CD4-positive, alpha-beta T cell treated with Interleukin-12 subunit alpha and Interleukin-12 subunit beta, for 1 hour (primary cell): ENCODE measurements around the gene GOSR2.
A peak's percentile ranks its signal among the peaks of the same experiment; 100 is the strongest.

Experiments used
- DNase-seq: peaks from one replicate; pipeline ENCODE4 v3.0.0-alpha.2; 2020

Gene GOSR2

GRCh38 chr17:46922804-46923635 lies at the start of gene GOSR2:
Gene GOSR2 (plus strand): TSS chr17:46923160. CDS start chr17:46923193, 33 bp downstream.
- DNase-seq = peak; percentile 90

- no peak for DNase-seq
These were observed 48.9 kb upstream of the GOSR2 start for GRCh38 chr17:46873941-46874645.

DNA sequence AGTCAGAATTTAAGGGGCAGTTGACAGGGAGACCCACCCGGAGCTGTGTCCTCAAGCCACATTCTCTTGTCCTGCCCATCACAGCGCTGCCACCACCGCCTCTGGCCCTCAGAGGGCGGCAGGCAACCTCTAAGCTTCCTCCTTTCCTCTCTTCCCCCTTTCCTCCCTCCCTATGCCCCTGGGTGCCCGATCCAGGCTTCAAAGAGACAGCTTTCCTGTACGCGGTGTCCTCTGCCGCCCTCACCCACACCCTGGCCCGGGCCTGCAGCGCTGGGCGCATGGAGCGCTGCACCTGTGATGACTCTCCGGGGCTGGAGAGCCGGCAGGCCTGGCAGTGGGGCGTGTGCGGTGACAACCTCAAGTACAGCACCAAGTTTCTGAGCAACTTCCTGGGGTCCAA lies 48.1 kb upstream of the GOSR2 start:
- no peak for DNase-seq

GRCh38 chr17:46875849-46876352 lies 47.1 kb upstream of the GOSR2 start:
- DNase-seq = no peak

GRCh38 chr17:46876353-46876887 lies 46.5 kb upstream of the GOSR2 start:
- no peak for DNase-seq

DNA sequence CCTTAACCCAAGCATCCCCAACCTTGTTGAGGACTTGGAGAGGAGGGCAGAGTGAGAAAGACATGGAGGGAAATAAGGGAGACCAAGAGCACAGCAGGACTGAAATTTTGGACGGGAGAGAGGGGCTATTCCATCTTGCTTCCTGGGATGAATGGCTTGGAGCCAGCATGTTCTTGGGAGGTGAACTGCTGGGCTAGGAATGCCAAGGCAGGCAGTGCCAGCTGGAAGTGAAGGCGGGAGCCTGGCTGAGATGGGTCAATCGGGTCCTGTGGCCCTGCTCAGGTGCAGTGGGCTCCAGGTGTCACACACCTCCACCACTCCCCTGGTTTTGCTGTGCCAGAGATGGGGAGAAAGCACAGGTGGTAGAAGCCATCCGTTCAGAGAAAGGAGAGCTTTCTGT lies 46.0 kb upstream of the GOSR2 start:
- DNase-seq = no peak

- DNase-seq = no peak
These were observed 45.5 kb upstream of the GOSR2 start for GRCh38 chr17:46877466-46877865.

DNA sequence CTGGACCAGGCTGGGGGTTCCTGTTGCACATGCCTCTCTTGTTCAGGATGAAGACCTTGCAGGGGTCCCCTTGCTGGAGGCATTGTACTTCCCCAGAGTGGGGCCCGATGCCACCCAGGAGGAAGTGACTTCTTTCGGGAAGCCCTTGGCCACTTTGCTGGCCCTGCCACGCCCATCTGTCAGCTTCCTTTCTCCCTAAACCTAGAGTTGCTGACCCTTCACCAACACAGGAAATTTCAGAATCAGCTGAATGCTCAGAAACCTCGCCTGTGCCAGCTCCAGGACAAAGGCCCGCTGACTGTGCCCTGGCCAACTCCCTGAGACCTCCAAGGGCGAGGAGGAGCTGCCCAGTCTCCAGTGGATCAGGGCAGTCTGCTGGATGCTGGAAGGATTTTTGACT lies 44.9 kb upstream of the GOSR2 start:
- DNase-seq = no peak

DNA sequence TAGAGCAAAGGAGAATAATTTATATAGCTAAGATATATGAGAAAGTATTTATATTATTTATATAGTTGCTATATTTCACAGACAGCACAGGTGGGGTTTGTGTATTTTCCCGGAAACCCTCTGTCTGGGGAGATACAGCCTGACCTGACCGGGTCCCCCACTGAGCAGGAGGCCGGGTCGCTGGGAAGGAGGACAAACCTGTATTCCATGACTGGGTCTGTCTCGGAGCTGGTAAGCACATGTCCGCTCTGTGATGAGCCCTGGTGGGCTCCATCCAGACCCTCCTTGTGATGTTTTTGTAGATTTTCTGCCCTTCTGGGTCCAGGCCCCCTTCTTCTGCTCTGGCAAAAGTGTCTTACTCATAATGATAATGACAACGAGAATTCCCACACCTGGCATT lies 43.9 kb upstream of the GOSR2 start:
- no peak for DNase-seq

GRCh38 chr17:46881015-46881414 lies 41.9 kb upstream of the GOSR2 start:
- no peak for DNase-seq

- DNase-seq = no peak
These were observed 40.3 kb upstream of the GOSR2 start for GRCh38 chr17:46882666-46883065.

DNA sequence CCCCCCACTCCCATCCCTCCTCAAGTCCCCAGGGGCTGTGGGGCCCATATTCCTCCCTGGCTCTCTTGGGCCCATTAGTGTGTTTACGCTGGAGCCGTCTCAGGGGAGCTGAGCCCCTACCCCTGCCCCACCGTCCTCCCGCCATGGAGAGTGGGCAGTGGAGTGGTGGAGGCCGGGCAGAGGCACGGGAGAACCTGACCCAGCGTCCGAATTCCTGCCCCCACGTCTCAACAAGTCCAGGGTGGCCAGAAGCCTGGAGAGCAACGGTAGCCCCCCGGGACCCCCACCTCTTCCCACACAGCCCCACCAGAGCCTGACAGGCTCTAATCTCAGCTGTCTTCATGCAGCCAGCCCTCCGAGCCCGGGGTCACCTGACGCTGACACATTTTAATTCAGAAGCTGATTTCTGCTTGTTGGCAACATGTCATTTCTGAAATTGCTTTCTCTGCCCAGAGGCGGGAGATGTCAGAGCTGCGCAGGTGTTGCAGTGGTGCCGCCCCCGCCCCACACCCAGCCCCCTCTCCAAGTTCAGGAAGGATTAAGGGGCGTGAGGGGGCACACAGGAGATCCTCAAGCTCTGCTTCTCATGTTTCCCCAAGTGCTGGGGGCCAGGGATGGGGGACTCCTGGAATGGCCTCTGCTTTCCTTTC lies 39.0 kb upstream of the GOSR2 start:
- DNase-seq = no peak

- DNase-seq = no peak
These were observed 38.4 kb upstream of the GOSR2 start for GRCh38 chr17:46884552-46884951.

DNA sequence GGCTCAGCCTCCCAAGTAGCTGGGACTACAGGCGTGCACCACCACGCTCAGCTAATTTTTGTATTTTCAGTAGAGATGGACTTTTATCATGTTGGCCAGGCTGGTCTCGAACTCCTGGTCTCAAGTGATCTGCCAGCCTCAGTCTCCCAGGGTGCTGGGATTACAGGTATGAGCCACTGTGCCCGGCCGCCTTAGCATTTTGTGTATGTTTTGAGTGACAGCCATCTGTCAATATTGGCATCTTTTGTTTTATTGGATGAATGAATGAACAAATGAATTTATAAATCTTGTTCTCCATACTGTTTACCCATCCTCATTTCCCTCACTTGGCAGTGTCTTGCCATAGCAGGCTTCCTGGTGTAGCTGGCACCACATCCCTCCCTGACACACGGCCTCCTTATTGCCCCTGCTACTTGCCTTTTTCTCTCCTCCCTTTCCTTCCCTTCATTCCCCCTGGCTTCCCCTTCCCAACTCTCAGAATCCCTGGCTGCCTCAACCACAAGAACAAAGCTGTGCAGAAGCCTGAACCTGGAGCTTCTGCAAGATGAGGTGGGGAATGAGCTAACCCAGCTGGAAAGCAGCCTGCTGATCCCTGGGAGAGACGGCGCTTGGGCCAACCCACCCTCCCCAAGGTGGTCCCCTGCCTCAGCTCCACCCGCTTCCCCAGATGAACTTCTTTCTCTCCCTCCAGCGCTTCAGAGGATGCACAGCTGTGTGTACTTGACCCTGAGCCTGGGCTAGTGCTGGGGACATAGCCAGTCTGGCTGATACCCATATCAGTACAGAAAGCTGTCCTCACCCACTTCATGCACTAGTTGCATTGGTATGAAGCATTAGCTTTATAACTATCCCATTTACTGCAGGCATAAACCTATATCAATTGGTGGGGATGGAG lies 37.3 kb upstream of the GOSR2 start:
- no peak for DNase-seq

- DNase-seq = no peak
These were observed 36.7 kb upstream of the GOSR2 start for GRCh38 chr17:46886310-46886663.

DNA sequence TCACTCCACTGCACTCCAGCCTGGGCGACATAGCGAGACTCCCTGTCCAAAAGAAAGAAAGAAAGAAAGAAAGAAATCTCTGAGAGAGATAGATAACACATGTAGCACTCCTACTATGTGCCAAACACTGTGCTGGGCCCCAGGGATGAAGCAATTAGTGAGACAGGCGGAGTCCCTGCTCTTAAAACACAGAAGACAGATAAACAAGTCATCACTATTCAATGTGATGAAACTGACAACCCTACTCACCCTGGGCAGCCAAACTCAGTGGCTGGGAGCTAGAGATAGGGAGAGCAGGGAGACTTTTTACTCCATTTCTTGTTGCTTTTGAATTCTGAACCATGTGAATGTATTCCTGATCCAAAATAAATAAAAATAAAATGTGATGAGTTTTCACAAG lies 35.2 kb upstream of the GOSR2 start:
- DNase-seq = no peak

DNA sequence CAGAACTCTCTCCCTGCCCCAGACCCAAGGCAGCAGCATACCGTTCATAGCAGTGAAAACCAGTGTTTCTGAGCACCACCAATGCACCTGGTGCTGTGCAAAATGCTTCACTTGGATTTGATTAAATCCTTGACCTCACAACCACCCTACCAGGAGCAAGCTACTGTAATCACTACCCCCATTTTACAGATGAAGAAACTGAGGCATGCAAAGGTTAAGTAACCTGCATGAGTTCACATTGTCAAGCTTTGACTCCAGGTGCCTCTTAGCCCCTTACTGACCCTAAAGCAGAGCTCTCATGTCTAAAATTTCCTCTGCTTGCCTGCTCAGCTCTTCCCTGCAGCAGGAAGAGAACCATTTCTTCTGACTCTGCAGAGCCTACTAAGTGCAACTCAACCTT lies 34.2 kb upstream of the GOSR2 start:
- no peak for DNase-seq

DNA sequence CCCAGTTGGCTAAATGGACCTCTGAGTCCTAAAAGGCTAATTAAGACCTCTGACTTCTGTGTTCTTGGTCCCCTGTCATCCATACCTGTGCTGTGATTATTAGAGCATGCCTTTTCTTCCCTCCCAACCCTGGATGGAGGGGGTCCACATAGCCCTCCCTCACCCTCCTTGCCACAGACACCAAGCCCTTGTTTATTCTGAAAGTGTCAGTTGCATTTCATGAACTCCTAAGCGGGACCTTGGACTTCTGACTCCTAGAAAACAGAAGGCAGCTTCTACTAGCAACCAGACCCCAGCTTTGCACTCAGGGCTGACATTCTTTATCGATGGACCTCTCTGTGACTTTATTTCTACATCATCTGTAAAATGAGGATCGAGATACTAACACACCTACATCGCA lies 33.4 kb upstream of the GOSR2 start:
- DNase-seq = no peak

- DNase-seq = no peak
These were observed 32.9 kb upstream of the GOSR2 start for GRCh38 chr17:46889992-46890564.

DNA sequence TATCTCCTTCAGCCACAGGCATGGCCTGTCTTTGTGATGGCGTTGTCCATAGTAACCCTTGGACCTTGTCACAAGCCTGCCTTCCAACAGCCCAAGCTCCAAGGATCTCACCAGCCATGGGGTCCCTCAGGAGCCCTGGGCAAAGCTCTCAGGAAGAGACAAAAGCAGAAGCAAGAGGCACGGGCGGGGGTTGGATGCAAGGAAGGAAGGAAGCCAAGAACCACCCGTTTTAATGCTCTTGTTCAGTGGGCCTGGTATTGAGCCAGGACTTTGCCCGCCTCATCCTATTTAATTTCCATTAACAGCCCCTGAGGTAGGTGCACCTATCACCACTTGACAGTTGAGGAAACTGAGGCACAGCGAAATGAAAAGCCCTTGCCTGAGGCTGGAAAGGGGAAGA lies 32.3 kb upstream of the GOSR2 start:
- DNase-seq = no peak

DNA sequence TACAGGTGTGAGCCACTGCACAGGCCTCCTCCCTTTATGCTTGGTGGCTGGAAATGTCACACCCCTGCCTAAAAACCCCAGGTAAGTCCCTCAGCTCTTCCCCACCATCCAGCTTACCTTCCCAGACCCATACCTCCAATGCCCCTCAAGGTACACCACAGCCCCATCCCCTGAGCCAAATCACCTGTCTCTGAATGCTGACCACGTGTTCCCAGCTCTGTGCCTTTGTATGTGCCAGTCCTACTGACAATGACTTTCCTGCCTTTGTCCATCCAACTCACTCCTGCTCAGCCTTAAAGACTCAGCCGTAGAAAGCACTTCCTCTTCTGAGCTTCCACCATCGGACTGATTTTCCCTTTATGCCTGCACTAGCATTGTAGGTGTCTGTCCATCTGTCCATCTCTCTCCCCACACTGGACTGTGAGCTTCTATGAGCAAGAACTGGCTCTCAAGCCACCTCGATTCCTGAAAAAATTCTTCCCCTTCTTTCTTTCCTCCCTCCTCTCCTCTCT lies 30.7 kb upstream of the GOSR2 start:
- DNase-seq = no peak

DNA sequence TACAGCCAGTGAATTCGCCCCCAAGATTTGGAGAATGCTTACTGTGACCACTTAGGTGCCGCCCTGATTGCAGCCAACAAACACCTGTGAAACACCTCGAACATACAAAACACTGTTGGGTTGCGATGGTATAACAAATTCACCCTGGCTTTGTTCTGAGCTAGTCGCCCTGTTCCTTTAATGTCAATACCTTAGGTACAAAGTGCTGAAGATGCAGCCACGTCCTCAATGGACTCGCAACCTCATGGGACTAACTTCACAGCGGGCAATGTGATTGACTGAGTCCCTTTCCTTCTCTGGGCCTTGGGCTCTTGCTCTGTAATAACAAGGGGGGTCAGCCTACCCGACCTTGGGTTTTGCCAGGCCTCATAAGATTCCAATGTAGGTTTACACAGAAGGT lies 28.9 kb upstream of the GOSR2 start:
- DNase-seq = no peak
